ENCODE data around the gene CDC14A. TPM values are rescaled to one million over a fixed set of nuclear protein-coding genes. Genes with fewer than 3 reads are reported as not detected.

CDC14A gene
- total RNA-seq, 1 experiment from 2014 or later: 6.8 TPM

GRCh38 chr1:100539836-100540536 lies 187.7 kb downstream of the CDC14A start:
- H3K27ac ChIP-seq (ENCODE audit: low read depth, low read length, poor library complexity, severe bottlenecking): no peak overlapping the region
- H3K27me3 ChIP-seq (replicated peaks; ENCODE audit: insufficient read depth, low read depth, low read length, poor library complexity): peaks cover 60% of the 10 kb centered on the region
- CTCF ChIA-PET: no interaction called here
- no peaks in the 10 kb centered on the region for H3K36me3 ChIP-seq (ENCODE audit: insufficient read depth, low read length, poor library complexity, severe bottlenecking)
- intact Hi-C loops (cut with micrococcal nuclease; ENCODE audit: unreplicated experiment): no loop called here
- H3K4me3 ChIP-seq (ENCODE audit: low read depth, low read length, poor library complexity, severe bottlenecking): peak overlapping the region; percentile 42
- TF ChIP-seq CTCF (conservative IDR thresholded peaks at IDR 0.05; ENCODE audit: low read depth, low read length) (no peak), EZH2 (IDR thresholded peaks at IDR 0.05; ENCODE audit: borderline replicate concordance, low read depth, low read length, poor library complexity, severe bottlenecking) (no peak)
- peaks cover 10% of the 10 kb centered on the region for H3K4me1 ChIP-seq (ENCODE audit: insufficient read depth, low read length, poor library complexity, severe bottlenecking)
- H3K9me3 ChIP-seq (ENCODE audit: low read depth, low read length, poor library complexity, severe bottlenecking): no peaks in the 10 kb centered on the region
- POLR2A ChIA-PET (ENCODE audit: low non-redundant PET): no interaction called here
- no TSS peak for BruUV-seq (replicated peaks)
- DNase-seq (ENCODE audit: low spot score): peak; percentile 17

DNA sequence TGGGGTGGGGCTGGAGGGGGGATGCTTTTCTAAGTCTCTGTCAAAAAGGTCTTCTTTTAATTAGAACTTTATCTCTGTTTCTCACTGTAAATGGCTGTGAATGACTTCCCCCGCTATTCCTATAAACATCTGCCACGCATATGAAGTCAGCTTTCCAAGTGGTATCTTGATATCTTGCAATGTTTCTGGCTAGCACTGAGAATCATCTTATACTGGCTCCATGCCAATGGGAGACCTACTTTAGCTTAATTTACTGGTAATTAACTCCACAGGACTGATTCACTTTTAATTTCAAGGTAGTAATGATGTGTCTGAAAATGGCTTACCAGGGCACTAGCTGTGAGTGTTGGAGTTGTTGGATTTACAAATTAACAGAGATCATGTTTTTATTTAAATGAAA lies 190.0 kb downstream of the CDC14A start:
- POLR2A ChIA-PET (ENCODE audit: low non-redundant PET): interaction anchor here (0.6 kb wide), 1 partner anchor 738 kb away, joined by 3 read pairs; no protein-coding TSS in a partner anchor
- DNase-seq (ENCODE audit: low spot score): no peak
- Histone ChIP-seq H3K27ac (ENCODE audit: low read depth, low read length, poor library complexity, severe bottlenecking) (no peak overlapping the region), H3K36me3 (ENCODE audit: insufficient read depth, low read length, poor library complexity, severe bottlenecking) (no peaks in the 10 kb centered on the region), H3K4me3 (ENCODE audit: low read depth, low read length, poor library complexity, severe bottlenecking) (no peak overlapping the region), H3K4me1 (ENCODE audit: insufficient read depth, low read length, poor library complexity, severe bottlenecking) (peaks cover 10% of the 10 kb centered on the region), H3K9me3 (ENCODE audit: low read depth, low read length, poor library complexity, severe bottlenecking) (no peaks in the 10 kb centered on the region), H3K27me3 (replicated peaks; ENCODE audit: insufficient read depth, low read depth, low read length, poor library complexity) (peaks cover 45% of the 10 kb centered on the region)
- TF ChIP-seq CTCF (conservative IDR thresholded peaks at IDR 0.05; ENCODE audit: low read depth, low read length) (no peak), EZH2 (IDR thresholded peaks at IDR 0.05; ENCODE audit: borderline replicate concordance, low read depth, low read length, poor library complexity, severe bottlenecking) (no peak)
- intact Hi-C loops (cut with micrococcal nuclease; ENCODE audit: unreplicated experiment): no loop called here
- CTCF ChIA-PET: no interaction called here
- no TSS peak for BruUV-seq (replicated peaks)

- POLR2A ChIA-PET (ENCODE audit: low non-redundant PET): no interaction called here
- intact Hi-C loops (cut with micrococcal nuclease; ENCODE audit: unreplicated experiment): no loop called here
- no TSS peak for BruUV-seq (replicated peaks)
- Histone ChIP-seq H3K27me3 (replicated peaks; ENCODE audit: insufficient read depth, low read depth, low read length, poor library complexity) (peaks cover 32% of the 10 kb centered on the region), H3K36me3 (ENCODE audit: insufficient read depth, low read length, poor library complexity, severe bottlenecking) (no peaks in the 10 kb centered on the region), H3K4me1 (ENCODE audit: insufficient read depth, low read length, poor library complexity, severe bottlenecking) (peaks cover 7% of the 10 kb centered on the region), H3K27ac (ENCODE audit: low read depth, low read length, poor library complexity, severe bottlenecking) (no peak overlapping the region), H3K9me3 (ENCODE audit: low read depth, low read length, poor library complexity, severe bottlenecking) (no peaks in the 10 kb centered on the region), H3K4me3 (ENCODE audit: low read depth, low read length, poor library complexity, severe bottlenecking) (no peak overlapping the region)
- TF ChIP-seq CTCF (conservative IDR thresholded peaks at IDR 0.05; ENCODE audit: low read depth, low read length) (peak; percentile 68), EZH2 (IDR thresholded peaks at IDR 0.05; ENCODE audit: borderline replicate concordance, low read depth, low read length, poor library complexity, severe bottlenecking) (no peak)
- CTCF ChIA-PET: interaction anchor here (0.9 kb wide), 1 partner anchor 80 kb away, joined by 3 read pairs; no protein-coding TSS in a partner anchor
- DNase-seq (ENCODE audit: low spot score): peak; percentile 43
These were observed 191.3 kb downstream of the CDC14A start for GRCh38 chr1:100543640-100544039.
